WERI-Rb-1 (cell line): Measurements from ENCODE around the gene ZNF25.
A peak's percentile ranks its signal among the peaks of the same experiment; 100 is the strongest.
"Not testable (repeated sequence)": the region's sequence is repeated elsewhere in the genome, so short reads cannot be mapped to it uniquely, and the experiment has no call there.

Experiments
- DNase-seq: peaks from one replicate; pipeline ENCODE4 v3.0.0-alpha.2; 2020
- H3K27ac ChIP-seq: fragments of 250-450 bp; sonication (Bioruptor Pico); 2 replicates; pipeline ENCODE4 v1.5.1; 2020; ENCODE audit warnings: mild to moderate bottlenecking, moderate library complexity
- H3K27me3 ChIP-seq: fragments of 250-450 bp; sonication (Bioruptor Pico); 2 replicates; pipeline ENCODE4 v1.5.1; 2021; ENCODE audit warnings: mild to moderate bottlenecking, low read depth, moderate library complexity; ENCODE audit not compliant: insufficient read depth, severe bottlenecking
- H3K36me3 ChIP-seq: fragments of 250-450 bp; sonication (Bioruptor Pico); 2 replicates; pipeline ENCODE4 v1.5.1; 2020; ENCODE audit warnings: mild to moderate bottlenecking, moderate library complexity
- H3K4me3 ChIP-seq: 2 replicates; pipeline ENCODE4 v1.5.1; 2011; ENCODE audit warnings: low read depth, mild to moderate bottlenecking, control low read depth, low read length
- H3K9me3 ChIP-seq: fragments of 250-450 bp; sonication (Bioruptor Pico); 2 replicates; pipeline ENCODE4 v1.5.1; 2021; ENCODE audit warnings: mild to moderate bottlenecking, moderate library complexity; ENCODE audit not compliant: severe bottlenecking
- TF ChIP-seq, protein P1 (sequence below): IDR thresholded peaks from 2 replicates; pipeline ENCODE4 v1.5.1; 2011; ENCODE audit warnings: low read depth, mild to moderate bottlenecking, control low read depth, inconsistent platforms, low read length

The ZNF25 gene

DNA sequence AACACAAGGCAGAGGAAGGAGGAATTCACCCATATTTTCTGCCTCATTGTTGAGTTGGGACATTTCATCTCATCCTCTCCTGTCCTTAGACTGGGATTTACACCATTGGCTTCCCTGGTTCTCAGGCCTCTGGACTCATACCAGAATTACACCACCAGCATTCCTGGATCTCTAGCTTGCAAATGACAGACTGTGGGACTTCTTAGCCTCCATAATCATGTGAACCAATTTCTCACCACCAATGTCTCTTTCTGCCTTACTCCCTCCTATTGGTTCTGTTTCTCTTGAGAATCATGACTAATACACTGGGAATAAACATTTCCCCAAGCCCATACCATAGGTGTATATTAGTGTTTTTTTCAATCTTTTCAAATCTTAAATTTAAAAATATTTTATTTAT lies 31.1 kb upstream of the ZNF25 start:
- no peak for DNase-seq
- Histone ChIP-seq H3K36me3 (peaks cover 2% of the 10 kb centered on the region), H3K9me3 (no peaks in the 10 kb centered on the region), H3K4me3 (no peak overlapping the region), H3K27me3 (no peaks in the 10 kb centered on the region), H3K27ac (no peak overlapping the region)
- TF ChIP-seq, protein P1, sequence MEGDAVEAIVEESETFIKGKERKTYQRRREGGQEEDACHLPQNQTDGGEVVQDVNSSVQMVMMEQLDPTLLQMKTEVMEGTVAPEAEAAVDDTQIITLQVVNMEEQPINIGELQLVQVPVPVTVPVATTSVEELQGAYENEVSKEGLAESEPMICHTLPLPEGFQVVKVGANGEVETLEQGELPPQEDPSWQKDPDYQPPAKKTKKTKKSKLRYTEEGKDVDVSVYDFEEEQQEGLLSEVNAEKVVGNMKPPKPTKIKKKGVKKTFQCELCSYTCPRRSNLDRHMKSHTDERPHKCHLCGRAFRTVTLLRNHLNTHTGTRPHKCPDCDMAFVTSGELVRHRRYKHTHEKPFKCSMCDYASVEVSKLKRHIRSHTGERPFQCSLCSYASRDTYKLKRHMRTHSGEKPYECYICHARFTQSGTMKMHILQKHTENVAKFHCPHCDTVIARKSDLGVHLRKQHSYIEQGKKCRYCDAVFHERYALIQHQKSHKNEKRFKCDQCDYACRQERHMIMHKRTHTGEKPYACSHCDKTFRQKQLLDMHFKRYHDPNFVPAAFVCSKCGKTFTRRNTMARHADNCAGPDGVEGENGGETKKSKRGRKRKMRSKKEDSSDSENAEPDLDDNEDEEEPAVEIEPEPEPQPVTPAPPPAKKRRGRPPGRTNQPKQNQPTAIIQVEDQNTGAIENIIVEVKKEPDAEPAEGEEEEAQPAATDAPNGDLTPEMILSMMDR, result no peak

DNA sequence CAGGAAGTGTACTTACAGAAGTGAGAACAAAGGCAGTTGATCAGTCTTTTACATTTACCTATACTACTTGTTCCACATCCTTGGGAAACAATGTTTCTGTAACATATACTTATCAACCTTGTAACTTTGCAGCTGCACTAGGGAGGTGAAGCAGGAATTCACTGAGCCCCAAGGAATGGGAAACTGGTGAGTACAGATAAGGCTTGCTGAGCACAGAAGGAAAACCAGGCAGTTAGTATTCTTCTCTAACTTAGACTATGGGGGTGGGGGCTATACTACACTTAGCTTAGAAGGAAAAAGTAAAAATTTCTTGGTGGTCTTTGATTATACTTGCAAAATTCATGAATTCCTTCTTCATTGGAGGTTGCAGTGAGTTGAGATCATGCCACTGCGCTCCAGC lies 27.1 kb upstream of the ZNF25 start:
- Histone ChIP-seq H3K9me3 (peaks cover 3% of the 10 kb centered on the region), H3K4me3 (no peak overlapping the region), H3K27ac (no peak overlapping the region), H3K27me3 (no peaks in the 10 kb centered on the region), H3K36me3 (no peaks in the 10 kb centered on the region)
- TF ChIP-seq, protein P1, result no peak
- no peak for DNase-seq

DNA sequence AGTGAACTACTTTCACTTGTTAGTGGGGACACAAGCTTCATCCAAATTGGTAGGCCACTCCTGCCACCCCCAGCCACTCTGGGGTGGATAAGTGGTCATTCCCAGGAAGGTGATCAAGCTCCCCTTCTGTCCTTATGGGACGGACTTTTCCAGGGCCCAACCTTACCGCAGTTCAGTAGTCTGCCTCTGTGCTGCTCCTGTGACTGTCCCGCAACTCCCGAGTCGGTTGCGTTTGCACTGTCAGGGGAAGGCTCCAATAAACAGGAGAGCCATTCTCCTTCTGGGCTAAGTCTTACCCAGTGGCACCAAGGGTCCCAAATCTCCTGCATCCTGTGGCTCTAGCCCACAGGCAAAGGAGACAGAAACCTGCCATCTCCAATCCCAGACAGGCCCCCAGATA lies 26.6 kb upstream of the ZNF25 start:
- Histone ChIP-seq H3K4me3 (no peak overlapping the region), H3K36me3 (no peaks in the 10 kb centered on the region), H3K27me3 (no peaks in the 10 kb centered on the region), H3K9me3 (peaks cover 3% of the 10 kb centered on the region), H3K27ac (no peak overlapping the region)
- no peak for DNase-seq
- TF ChIP-seq, protein P1, result no peak

DNA sequence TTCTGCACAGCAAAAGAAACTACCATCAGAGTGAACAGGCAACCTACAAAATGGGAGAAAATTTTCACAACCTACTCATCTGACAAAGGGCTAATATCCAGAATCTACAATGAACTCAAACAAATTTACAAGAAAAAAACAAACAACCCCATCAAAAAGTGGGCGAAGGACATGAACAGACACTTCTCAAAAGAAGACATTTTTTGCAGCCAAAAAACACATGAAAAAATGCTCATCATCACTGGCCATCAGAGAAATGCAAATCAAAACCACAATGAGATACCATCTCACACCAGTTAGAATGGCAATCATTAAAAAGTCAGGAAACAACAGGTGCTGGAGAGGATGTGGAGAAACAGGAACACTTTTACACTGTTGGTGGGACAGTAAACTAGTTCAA lies 24.0 kb upstream of the ZNF25 start:
- H3K27ac ChIP-seq, H3K4me3 ChIP-seq, H3K9me3 ChIP-seq, DNase-seq, H3K27me3 ChIP-seq, H3K36me3 ChIP-seq: not testable (repeated sequence)

DNA sequence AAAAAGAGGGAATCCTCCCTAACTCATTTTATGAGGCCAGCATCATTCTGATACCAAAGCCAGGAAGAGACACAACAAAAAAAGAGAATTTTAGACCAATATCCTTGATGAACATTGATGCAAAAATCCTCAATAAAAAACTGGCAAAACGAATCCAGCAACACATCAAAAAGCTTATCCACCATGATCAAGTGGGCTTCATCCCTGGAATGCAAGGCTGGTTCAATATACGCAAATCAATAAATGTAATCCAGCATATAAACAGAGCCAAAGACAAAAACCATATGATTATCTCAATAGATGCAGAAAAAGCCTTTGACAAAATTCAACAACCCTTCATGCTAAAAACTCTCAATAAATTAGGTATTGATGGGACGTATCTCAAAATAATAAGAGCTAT lies 22.5 kb upstream of the ZNF25 start:
- H3K4me3 ChIP-seq, H3K27ac ChIP-seq, H3K27me3 ChIP-seq, DNase-seq, H3K9me3 ChIP-seq, H3K36me3 ChIP-seq: not testable (repeated sequence)

DNA sequence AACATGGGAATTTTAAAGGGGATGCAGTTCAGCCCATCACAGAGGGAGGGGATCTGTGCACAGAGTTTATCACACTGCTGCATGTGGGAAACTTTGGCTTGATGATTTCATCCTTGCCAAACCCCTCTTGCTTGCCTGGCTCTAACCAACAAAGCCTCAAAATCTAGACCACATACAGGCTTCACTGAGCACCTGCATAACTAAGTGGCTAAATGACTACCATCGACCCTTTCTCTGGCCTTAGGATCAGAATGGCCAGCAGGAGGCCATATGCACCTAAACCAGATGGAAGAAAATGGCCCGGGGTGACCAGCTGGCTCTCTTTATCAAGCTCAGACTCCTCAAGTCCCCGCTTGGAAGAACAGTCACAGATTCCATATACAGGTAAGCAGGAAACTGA lies 15.6 kb upstream of the ZNF25 start:
- H3K9me3 ChIP-seq, result no peaks in the 10 kb centered on the region
- H3K27ac ChIP-seq, result no peak overlapping the region
- H3K4me3 ChIP-seq, result no peak overlapping the region
- H3K27me3 ChIP-seq, result no peaks in the 10 kb centered on the region
- H3K36me3 ChIP-seq, result no peaks in the 10 kb centered on the region
- peak; percentile 45 for DNase-seq
- TF ChIP-seq, protein P1, result peak; percentile 36; the same call in 1 of the 2 replicates

DNA sequence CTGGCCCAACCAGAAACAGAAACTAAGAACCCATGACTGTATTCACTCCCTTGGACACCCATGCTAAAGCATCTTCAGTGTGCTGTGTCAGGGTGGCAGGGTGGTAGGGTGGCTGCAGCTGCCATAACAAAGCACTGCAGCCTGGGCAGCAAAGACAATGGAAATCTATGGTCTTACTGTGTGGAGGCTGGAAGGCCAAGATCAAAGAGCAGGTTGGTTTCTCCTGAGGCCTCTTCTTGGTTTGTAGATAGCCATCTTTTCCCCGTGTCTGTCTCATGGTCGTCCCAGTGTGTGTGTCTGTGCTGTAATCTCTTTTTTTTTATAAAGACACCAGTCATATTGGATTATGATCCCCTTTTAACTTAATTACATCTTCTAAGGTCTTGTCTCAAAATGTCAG lies 15.2 kb upstream of the ZNF25 start:
- no peaks in the 10 kb centered on the region for H3K27me3 ChIP-seq
- H3K4me3 ChIP-seq, result no peak overlapping the region
- no peaks in the 10 kb centered on the region for H3K36me3 ChIP-seq
- TF ChIP-seq, protein P1, result no peak
- no peaks in the 10 kb centered on the region for H3K9me3 ChIP-seq
- no peak overlapping the region for H3K27ac ChIP-seq
- DNase-seq, result no peak
